Psoas muscle (tissue), 8 donors: ENCODE results near the gene CDC42EP2. TPM values are rescaled to one million over a fixed set of nuclear protein-coding genes. Genes with fewer than 3 reads are reported as not detected.

ENCODE experiments used
- ATAC-seq, 4 donors: fragments of 200-7000 bp; cut with Tn5 transposase; one replicate each; pipeline ENCODE4 v1.9.1; 2020; ENCODE audit warnings: moderate library complexity in 3 of 4, mild to moderate bottlenecking in 2 of 4
- DNase-seq, 2 donors: peaks; one replicate each; pipeline ENCODE4 v3.0.0-alpha.2; 2020
- H3K27ac ChIP-seq: fragments of 200-600 bp; one replicate; pipeline ENCODE4 v1.8.0; 2022
- H3K27me3 ChIP-seq, 3 donors: fragments of 200-600 bp in 1 of 3; one replicate each; pipeline versions ENCODE4 v1.6.1 to v1.8.0; 2013 to 2022; ENCODE audit warnings: low read length in 2 of 3, mild to moderate bottlenecking in 2 of 3, moderate library complexity in 1 of 3; ENCODE audit not compliant: insufficient read depth in 3 of 3
- H3K36me3 ChIP-seq, 2 donors: fragments of 200-600 bp in 1 of 2; one replicate each; pipeline versions ENCODE4 v1.6.1 to v1.8.0; 2013 to 2022; ENCODE audit warnings: low read depth in 1 of 2, mild to moderate bottlenecking in 1 of 2, moderate library complexity in 1 of 2; ENCODE audit not compliant: insufficient read depth in 1 of 2
- H3K4me1 ChIP-seq: fragments of 200-600 bp; one replicate; pipeline ENCODE4 v1.8.0; 2022
- H3K4me3 ChIP-seq: fragments of 200-600 bp; one replicate; pipeline ENCODE4 v1.8.0; 2022; ENCODE audit warnings: mild to moderate bottlenecking
- H3K9me3 ChIP-seq: fragments of 200-600 bp; one replicate; pipeline ENCODE4 v1.8.0; 2022
- CTCF ChIP-seq: fragments of 200-600 bp; IDR thresholded peaks from one replicate; pipeline ENCODE4 v1.8.0; 2022; ENCODE audit warnings: antibody characterized with exemption
- WGBS, 3 donors: extraction: QIAGEN DNeasy Blood & Tissue Kit; methylation state at CpG; one replicate each; pipeline versions ENCODE4 v1.1.6 to v1.1.7; 2013; 5-methylcytosine and 5-hydroxymethylcytosine counted together
- intact Hi-C, 2 donors: fragments of 100-400 bp; cut with DNase I; formaldehyde crosslinking; loops; one replicate each; pipeline versions ENCODE4 v1.11.0 to v1.14.2; 2022
- polyA plus RNA-seq, 3 donors: library from polyadenylated mRNA; stranded (reverse); fragments of 200-250 nt; gene quantifications; one replicate each; pipeline ENCODE4 v1.2.3, GENCODE V29; 2013
- total RNA-seq, 4 donors: library from RNA; stranded (reverse); fragmentation: NEBNext Ultra II Directional in 2 of 4; extraction: Animal tissue kit (Norgen Biotek cat#: 25700) in 2 of 4; gene quantifications; one replicate each; pipeline versions ENCODE4 v1.2.1 to v1.2.4, GENCODE V29; 2021 to 2023
- donor health status: healthy with polysubstance abuse.
- donor health status: DM: no; HTN: no; CAD: no; lungs with moderate emphysema.
- donor health status: Bipolar disorder and iron deficiency.
- donor health status: healthy.
- donor health status: DM: yes; HTN: yes; CAD: no.
- donor health status: DM: no; HTN: no; CAD: no.
- donor health status: DM: no; HTN: no; CAD: no.
- donor health status: DM: yes; HTN: yes; CAD: no.

The CDC42EP2 gene
- total and polyA plus RNA-seq, 7 donors = 2.7 to 7.3 (median 5.9) TPM

DNA sequence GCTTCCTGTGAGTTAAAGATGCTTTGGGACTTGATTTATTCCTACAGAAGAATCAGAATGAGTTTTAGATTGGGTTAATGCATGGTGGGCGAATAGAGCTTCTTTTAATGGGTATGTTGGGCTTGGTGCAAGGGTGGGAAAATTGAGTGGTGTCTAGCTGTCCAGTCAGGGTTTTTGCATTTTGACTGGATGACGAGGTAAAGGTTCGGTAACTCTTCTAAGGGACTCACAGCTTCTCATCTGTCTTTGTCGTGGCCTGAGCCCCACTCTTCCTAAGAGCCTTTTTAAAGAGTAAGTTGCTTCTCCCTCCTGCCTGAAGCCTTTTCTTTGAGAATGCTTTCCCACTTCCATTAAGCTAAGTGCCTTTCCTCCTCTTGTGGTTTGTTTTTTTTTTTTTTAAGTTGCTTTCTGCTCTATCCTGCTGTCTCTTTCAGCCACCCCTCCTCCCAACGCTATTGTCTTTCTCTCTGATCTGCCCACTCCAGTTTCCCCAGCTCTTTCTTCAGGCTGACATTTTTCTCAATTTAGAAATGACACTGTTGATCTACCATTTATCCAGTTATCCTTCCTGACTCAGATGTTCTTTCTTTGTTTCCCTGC is 20.1 kb downstream of the CDC42EP2 start:
- H3K4me1 ChIP-seq = peaks cover 24% of the 10 kb centered on the region
- DNase-seq = no peak

DNA sequence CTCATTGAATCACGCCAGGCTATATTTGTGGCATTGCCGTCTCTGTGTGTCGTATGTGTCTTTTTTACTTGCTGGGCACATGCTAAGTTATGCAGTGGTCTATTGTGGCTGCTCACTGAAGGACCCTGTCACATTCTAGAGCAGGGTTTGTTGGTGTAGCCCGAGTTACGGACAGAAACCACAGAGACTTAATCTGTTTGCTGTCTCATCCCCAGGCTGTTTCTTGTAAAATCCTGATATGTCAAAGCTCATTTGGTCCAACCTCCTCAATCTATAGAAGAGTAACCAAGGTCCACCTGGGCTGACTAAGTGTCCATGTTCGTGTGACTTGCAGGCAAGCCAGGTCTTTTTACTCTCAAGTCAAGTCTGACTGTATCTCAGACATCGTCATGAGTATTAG is 24.0 kb downstream of the CDC42EP2 start:
- H3K9me3 ChIP-seq = no peaks in the 10 kb centered on the region
- H3K36me3 ChIP-seq = peaks cover 8 to 52% of the 10 kb centered on the region in 2 donors
- ATAC-seq (no peak), DNase-seq (no peak)
- 67 to 86% (median 68%) methylated on average over 7 of the region's 7 CpGs for WGBS, 3 donors
- intact Hi-C loops = no loop called here
- H3K4me1 ChIP-seq = peaks cover 24% of the 10 kb centered on the region
- H3K4me3 ChIP-seq = no peak overlapping the region
- TF ChIP-seq CTCF = no peak
- H3K27ac ChIP-seq = no peak overlapping the region
- H3K27me3 ChIP-seq = no peaks in the 10 kb centered on the region

More for the DNA sequence above, 20.1 kb downstream of the CDC42EP2 start:
- H3K36me3 ChIP-seq = peaks cover 4 to 13% of the 10 kb centered on the region in 2 donors
- WGBS, 3 donors = 17 to 20% (median 19%) methylated on average over 5 of the region's 5 CpGs
- H3K4me3 ChIP-seq = peak overlapping the region; percentile 76
- no peak for ATAC-seq
- peak overlapping the region; percentile 78 for H3K27ac ChIP-seq
- H3K27me3 ChIP-seq = no peaks in the 10 kb centered on the region
- no peaks in the 10 kb centered on the region for H3K9me3 ChIP-seq
- intact Hi-C loops = no loop called here
- no peak for TF ChIP-seq CTCF

- intact Hi-C loops = no loop called here
Observed at GRCh38 chr11:65340226-65340625, 25.6 kb downstream of the CDC42EP2 start.

DNA sequence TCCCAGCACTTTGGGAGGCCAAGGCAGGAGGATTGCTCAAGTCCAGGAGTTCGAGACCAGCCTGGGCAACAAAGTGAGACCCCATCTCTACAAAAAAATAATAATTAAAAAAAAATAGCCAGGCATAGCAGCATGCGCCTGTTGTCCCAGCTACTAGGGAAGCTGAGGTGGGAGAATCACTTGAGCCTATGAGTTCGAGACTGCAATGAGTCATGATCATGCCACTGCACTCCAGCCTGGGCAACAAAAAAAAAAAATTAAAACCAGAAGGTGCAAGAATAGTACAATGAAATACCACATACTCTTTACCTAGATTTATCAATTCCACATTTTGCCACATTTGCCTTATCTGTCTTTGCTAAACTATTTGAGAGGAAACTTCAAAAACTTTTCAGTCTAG is 27.2 kb downstream of the CDC42EP2 start:
- TF ChIP-seq CTCF = no peak
- WGBS, 3 donors = 94 to 98% (median 96%) methylated on average over 3 of the region's 3 CpGs

More at GRCh38 chr11:65340226-65340625, 25.6 kb downstream of the CDC42EP2 start:
- TF ChIP-seq CTCF = no peak
- WGBS, 3 donors = 90 to 97% (median 92%) methylated on average over 11 of the region's 11 CpGs
- Histone ChIP-seq H3K27me3 (no peaks in the 10 kb centered on the region), H3K4me3 (no peak overlapping the region), H3K36me3 (peaks cover 14 to 67% of the 10 kb centered on the region in 2 donors), H3K4me1 (peaks cover 15% of the 10 kb centered on the region), H3K9me3 (no peaks in the 10 kb centered on the region), H3K27ac (no peak overlapping the region)
- no peak for DNase-seq
- no peak for ATAC-seq

GRCh38 chr11:65351511-65351910 is 36.8 kb downstream of the CDC42EP2 start:
- TF ChIP-seq CTCF = no peak
- Histone ChIP-seq H3K9me3 (no peaks in the 10 kb centered on the region), H3K4me3 (no peak overlapping the region), H3K27ac (no peak overlapping the region), H3K36me3 (peaks cover 4 to 68% of the 10 kb centered on the region in 2 donors), H3K27me3 (no peaks in the 10 kb centered on the region), H3K4me1 (peaks cover 25% of the 10 kb centered on the region)
- ATAC-seq = no peak
- no peak for DNase-seq
- intact Hi-C loops = no loop called here
- 91 to 93% (median 93%) methylated on average over 2 of the region's 2 CpGs for WGBS, 3 donors

More for the DNA sequence above, 27.2 kb downstream of the CDC42EP2 start:
- ATAC-seq = no peak
- Histone ChIP-seq H3K36me3 (peaks cover 10 to 79% of the 10 kb centered on the region in 2 donors), H3K4me3 (no peak overlapping the region), H3K4me1 (peaks cover 11% of the 10 kb centered on the region), H3K27me3 (no peaks in the 10 kb centered on the region), H3K27ac (no peak overlapping the region), H3K9me3 (no peaks in the 10 kb centered on the region)
- no peak for DNase-seq
- intact Hi-C loops = no loop called here
